ENCODE results near the gene POLR1D. TPM values are rescaled to one million over a fixed set of nuclear protein-coding genes. Genes with fewer than 3 reads are reported as not detected.

Gene POLR1D
- total and polyA plus RNA-seq, 3 donors from 2014 or later: 126 to 180 (median 136) TPM

DNA sequence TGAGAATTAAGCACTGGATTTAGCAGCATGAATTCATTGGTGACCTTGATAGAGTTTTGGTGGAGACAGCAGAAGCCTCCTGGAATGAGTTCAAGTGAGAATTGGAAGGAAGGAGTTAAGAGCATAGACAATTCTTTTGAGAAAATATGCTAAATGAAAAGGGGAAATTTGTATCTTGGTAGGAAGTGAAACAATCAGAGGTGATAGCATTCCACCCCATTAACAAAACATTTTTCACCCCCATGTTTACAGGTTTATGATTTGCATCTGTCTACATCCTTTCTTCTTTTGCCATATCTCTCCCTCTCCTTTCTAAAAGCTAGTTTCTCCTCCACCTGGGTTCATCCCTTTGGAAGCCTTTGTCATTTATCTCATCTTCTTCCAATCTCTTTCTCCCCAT lies 28.8 kb upstream of the POLR1D start:
- Histone ChIP-seq H3K9me3 (no peaks in the 10 kb centered on the region), H3K27me3 (no peaks in the 10 kb centered on the region), H3K4me3 (no peak overlapping the region), H3K36me3 (ENCODE audit: low read depth, missing control alignments) (no peaks in the 10 kb centered on the region), H3K4me1 (peaks cover 23% of the 10 kb centered on the region), H3K27ac (no peak overlapping the region)
- no peak for TF ChIP-seq POLR2A (IDR thresholded peaks at IDR 0.05)
- TF ChIP-seq, protein P1, sequence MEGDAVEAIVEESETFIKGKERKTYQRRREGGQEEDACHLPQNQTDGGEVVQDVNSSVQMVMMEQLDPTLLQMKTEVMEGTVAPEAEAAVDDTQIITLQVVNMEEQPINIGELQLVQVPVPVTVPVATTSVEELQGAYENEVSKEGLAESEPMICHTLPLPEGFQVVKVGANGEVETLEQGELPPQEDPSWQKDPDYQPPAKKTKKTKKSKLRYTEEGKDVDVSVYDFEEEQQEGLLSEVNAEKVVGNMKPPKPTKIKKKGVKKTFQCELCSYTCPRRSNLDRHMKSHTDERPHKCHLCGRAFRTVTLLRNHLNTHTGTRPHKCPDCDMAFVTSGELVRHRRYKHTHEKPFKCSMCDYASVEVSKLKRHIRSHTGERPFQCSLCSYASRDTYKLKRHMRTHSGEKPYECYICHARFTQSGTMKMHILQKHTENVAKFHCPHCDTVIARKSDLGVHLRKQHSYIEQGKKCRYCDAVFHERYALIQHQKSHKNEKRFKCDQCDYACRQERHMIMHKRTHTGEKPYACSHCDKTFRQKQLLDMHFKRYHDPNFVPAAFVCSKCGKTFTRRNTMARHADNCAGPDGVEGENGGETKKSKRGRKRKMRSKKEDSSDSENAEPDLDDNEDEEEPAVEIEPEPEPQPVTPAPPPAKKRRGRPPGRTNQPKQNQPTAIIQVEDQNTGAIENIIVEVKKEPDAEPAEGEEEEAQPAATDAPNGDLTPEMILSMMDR (IDR thresholded peaks at IDR 0.05): no peak
- intact Hi-C loops (cut with DNase I; ENCODE audit: low total_unique reads): no loop called here
- no peak for DNase-seq

DNA sequence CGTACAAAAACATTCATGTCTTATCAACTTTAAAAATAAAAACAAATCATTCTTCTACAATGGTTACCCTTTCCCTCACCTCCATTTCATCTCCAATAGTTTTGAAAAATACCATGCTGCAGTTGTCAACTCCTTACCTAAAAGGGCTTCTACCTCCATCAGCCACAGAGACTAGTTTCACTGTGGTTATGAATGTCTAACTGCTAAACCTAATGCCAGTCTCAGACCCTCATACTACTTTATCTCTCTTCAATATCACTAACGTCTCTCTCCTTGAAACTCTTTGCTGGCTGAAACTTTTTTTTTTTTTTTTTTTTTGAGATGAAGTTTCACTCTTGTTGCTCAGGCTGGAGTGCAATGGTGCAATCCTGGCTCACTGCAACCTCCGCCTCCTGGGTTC lies 28.4 kb upstream of the POLR1D start:
- Histone ChIP-seq H3K4me3 (no peak overlapping the region), H3K27ac (no peak overlapping the region), H3K4me1 (peaks cover 23% of the 10 kb centered on the region), H3K36me3 (ENCODE audit: low read depth, missing control alignments) (no peaks in the 10 kb centered on the region), H3K9me3 (no peaks in the 10 kb centered on the region), H3K27me3 (no peaks in the 10 kb centered on the region)
- intact Hi-C loops (cut with DNase I; ENCODE audit: low total_unique reads): no loop called here
- 67 to 68% methylated on average over 3 of the region's 3 CpGs for WGBS, 2 donors
- DNase-seq: no peak
- TF ChIP-seq, protein P1 (IDR thresholded peaks at IDR 0.05): no peak
- no peak for TF ChIP-seq POLR2A (IDR thresholded peaks at IDR 0.05)

DNA sequence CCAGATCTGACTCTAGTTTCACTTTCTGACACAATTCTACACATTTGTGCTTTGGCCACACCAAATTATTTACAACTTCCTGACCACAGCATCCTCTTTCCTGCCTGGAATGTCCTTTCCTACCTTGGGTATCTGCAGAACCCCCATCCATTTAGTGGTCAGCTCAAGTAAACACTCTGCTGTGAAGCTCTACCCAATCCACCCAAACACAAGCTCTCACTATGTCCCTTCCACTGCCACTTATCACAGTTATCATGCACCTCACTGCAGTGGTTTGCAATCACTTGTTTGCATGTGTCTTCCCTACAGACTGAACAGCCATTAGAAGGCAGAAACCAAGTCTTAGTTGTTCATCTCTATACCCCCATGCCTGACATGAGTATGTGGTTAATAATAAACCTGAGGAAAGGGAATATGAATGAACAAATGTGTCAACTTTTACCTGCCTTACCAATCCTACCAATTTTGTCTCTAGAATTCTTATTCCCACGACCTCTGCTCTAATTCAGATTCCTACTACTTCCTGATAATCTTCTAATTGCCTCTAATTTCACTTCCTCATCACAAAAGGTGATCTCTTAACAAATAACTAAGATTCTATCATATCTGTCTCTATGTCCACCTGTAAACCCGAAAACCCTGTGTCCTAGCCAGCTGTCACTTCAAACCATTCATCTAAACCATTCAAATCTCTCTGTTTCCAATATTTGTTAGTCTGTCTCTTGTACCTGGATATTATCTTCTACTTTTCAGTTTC lies 26.5 kb upstream of the POLR1D start:
- H3K36me3 ChIP-seq (ENCODE audit: low read depth, missing control alignments): no peaks in the 10 kb centered on the region
- no peak overlapping the region for H3K4me3 ChIP-seq
- H3K9me3 ChIP-seq: no peaks in the 10 kb centered on the region
- intact Hi-C loops (cut with DNase I; ENCODE audit: low total_unique reads): no loop called here
- TF ChIP-seq, protein P1 (IDR thresholded peaks at IDR 0.05): no peak
- TF ChIP-seq POLR2A (IDR thresholded peaks at IDR 0.05): no peak
- peaks cover 23% of the 10 kb centered on the region for H3K4me1 ChIP-seq
- no peaks in the 10 kb centered on the region for H3K27me3 ChIP-seq
- H3K27ac ChIP-seq: no peak overlapping the region
- no peak for DNase-seq
- WGBS, 2 donors: 86 to 92% methylated on average over 2 of the region's 2 CpGs

DNA sequence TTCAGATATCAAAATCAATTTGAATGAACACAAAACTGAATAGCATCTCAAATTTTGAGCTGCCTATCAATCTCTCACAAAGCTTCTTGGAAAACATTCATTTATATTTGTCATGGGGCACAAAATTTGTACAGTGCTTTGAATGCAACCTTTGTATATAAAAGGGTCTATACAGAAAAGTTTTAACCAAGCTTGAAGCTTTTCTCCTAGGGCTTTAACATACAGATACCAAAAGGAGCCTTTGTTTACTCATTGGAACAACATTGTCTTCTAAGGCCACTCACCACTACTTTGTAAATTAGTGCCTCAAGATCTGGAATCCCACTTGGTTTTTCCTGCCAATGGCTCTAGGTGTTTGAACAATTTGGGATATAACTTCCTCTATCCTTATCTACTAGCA lies 22.6 kb upstream of the POLR1D start:
- TF ChIP-seq, protein P1 (IDR thresholded peaks at IDR 0.05): no peak
- TF ChIP-seq POLR2A (IDR thresholded peaks at IDR 0.05): no peak
- intact Hi-C loops (cut with DNase I; ENCODE audit: low total_unique reads): no loop called here
- no peak overlapping the region for H3K4me3 ChIP-seq
- H3K9me3 ChIP-seq: no peaks in the 10 kb centered on the region
- H3K36me3 ChIP-seq (ENCODE audit: low read depth, missing control alignments): no peaks in the 10 kb centered on the region
- no peak for DNase-seq
- H3K27me3 ChIP-seq: no peaks in the 10 kb centered on the region
- H3K27ac ChIP-seq: no peak overlapping the region
- H3K4me1 ChIP-seq: no peaks in the 10 kb centered on the region
